ENCODE measurements around the gene UAP1L1. TPM values are rescaled to one million over a fixed set of nuclear protein-coding genes. Genes with fewer than 3 reads are reported as not detected.

The UAP1L1 gene
- total and polyA plus RNA-seq, 2 of the 8 experiments (the other 6 are each of a cell fraction or from before 2014, with no cell fraction given): 2.0 to 5.4 TPM

DNA sequence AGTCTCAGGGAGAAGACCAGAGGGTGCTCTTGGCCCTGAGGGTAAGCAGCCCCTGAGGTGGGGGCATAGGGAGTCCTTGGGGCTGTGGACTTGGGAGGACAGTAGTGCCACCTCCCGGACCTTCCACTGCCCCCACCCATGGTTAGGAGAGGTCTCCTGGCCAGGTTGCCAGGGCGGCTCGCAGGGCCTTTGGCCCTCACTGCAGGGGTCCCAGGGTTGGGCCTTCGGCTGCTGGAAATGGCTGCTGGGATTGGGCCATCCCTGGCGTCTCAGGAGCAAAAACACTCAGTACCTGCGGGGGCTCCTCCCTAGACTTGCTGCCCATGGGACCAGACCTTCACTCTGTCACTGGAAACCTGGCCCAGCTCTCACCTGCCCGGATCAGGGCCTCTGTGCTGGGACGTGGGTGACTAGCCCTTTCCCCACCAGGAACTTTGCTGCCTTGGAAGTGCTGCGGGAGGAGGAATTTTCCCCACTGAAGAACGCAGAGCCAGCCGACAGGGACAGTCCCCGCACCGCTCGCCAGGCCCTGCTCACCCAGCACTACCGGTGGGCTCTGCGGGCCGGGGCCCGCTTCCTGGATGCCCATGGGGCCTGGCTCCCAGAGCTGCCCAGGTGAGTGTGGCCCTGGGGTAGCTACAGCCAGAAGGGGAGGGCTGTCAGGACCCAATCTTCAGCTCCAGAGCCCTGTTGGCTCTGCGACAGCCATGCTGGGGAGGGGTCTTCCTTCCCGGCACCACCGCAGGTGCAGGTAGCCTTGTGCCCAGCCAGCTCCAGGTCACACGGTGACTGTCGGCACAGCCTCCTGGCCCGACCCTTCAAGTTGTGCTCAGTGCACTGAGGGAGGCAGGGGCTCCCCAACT is 3.2 kb downstream of the UAP1L1 start (continued):
- TF ChIP-seq SIN3A (conservative IDR thresholded peaks at IDR 0.05 in 1 of 2, IDR thresholded peaks at IDR 0.05 in 1 of 2; ENCODE audit: low read depth in 1 of 2, low read length in 2 of 2): no peak
